DOHH2 (cell line): ENCODE data around the gene PICK1.

ENCODE experiments used
- CTCF ChIP-seq: fragments of 200-600 bp; sonication (generic); IDR thresholded peaks from one replicate; pipeline ENCODE4 v1.5.1; 2014; ENCODE audit warnings: antibody characterized with exemption, mild to moderate bottlenecking, low read depth, low read length; ENCODE audit not compliant: poor library complexity, severe bottlenecking
- EZH2phosphoT487 ChIP-seq: fragments of 200-600 bp; sonication (generic); IDR thresholded peaks from 2 replicates; pipeline ENCODE4 v1.6.1; 2017; ENCODE audit warnings: borderline replicate concordance, mild to moderate bottlenecking, antibody characterized with exemption, low read length, moderate library complexity, mixed read lengths

GRCh38 chr22:38067761-38068360 lies 10.7 kb downstream of the PICK1 start:
- TF ChIP-seq EZH2phosphoT487 (no peak), CTCF (no peak)
